GM23338 (cell line): ENCODE data around the gene PPP2R2B. TPM values are rescaled to one million over a fixed set of nuclear protein-coding genes. Genes with fewer than 3 reads are reported as not detected.
A peak's percentile ranks its signal among the peaks of the same experiment; 100 is the strongest.

Source experiments
- ATAC-seq: fragments of 200-7000 bp; cut with Tn5 transposase; 3 replicates; pipeline ENCODE4 v1.9.1; 2020
- DNase-seq: peaks from one replicate; pipeline ENCODE4 v3.0.0-alpha.2; 2015; ENCODE audit warnings: low spot score
- H2AFZ ChIP-seq: fragments of 200-600 bp; sonication (generic); 2 replicates; pipeline ENCODE4 v1.8.0; 2016; ENCODE audit warnings: antibody characterized with exemption, mild to moderate bottlenecking, moderate library complexity
- H3F3A ChIP-seq: fragments of 200-600 bp; sonication (generic); replicated peaks from 2 replicates; pipeline ENCODE4 v1.8.0; 2017; ENCODE audit warnings: antibody characterized with exemption, mixed run types, low read depth
- H3K27ac ChIP-seq: fragments of 200-600 bp; sonication (generic); 2 replicates; pipeline ENCODE4 v1.6.1; 2016; ENCODE audit warnings: low read depth
- H3K27me3 ChIP-seq: fragments of 200-600 bp; sonication (generic); 2 replicates; pipeline ENCODE4 v1.8.0; 2016; ENCODE audit warnings: mild to moderate bottlenecking, mixed run types, moderate library complexity; ENCODE audit not compliant: insufficient read depth
- H3K36me3 ChIP-seq: fragments of 200-600 bp; sonication (generic); 2 replicates; pipeline ENCODE4 v1.8.0; 2016; ENCODE audit warnings: mild to moderate bottlenecking; ENCODE audit not compliant: insufficient read depth
- H3K4me1 ChIP-seq: fragments of 200-600 bp; sonication (generic); 2 replicates; pipeline ENCODE4 v1.8.0; 2016; ENCODE audit warnings: mild to moderate bottlenecking, moderate library complexity; ENCODE audit not compliant: insufficient read depth
- H3K4me2 ChIP-seq: fragments of 200-600 bp; sonication (generic); 2 replicates; pipeline ENCODE4 v1.7.1; 2017; ENCODE audit warnings: mixed run types
- H3K4me3 ChIP-seq: fragments of 200-600 bp; sonication (generic); 2 replicates; pipeline ENCODE4 v1.6.1; 2016; ENCODE audit warnings: mixed run types
- H3K79me2 ChIP-seq: fragments of 200-600 bp; sonication (generic); replicated peaks from 2 replicates; pipeline ENCODE4 v1.8.0; 2017; ENCODE audit warnings: mild to moderate bottlenecking; ENCODE audit not compliant: insufficient read depth
- H3K9me2 ChIP-seq: fragments of 200-600 bp; sonication (generic); 2 replicates; pipeline ENCODE4 v1.8.0; 2017; ENCODE audit not compliant: insufficient read depth
- H4K20me1 ChIP-seq: fragments of 200-600 bp; sonication (generic); replicated peaks from 2 replicates; pipeline ENCODE4 v1.8.0; 2017; ENCODE audit warnings: mild to moderate bottlenecking; ENCODE audit not compliant: insufficient read depth
- H3K27ac Mint-ChIP-seq: 2 replicates; pipeline ENCODE4 v1.8.0; 2020; ENCODE audit warnings: inconsistent platforms, mild to moderate bottlenecking, moderate library complexity, mixed read lengths
- H3K27me3 Mint-ChIP-seq: 3 replicates; pipeline ENCODE4 v1.8.0; 2022; ENCODE audit warnings: low read depth, mild to moderate bottlenecking, moderate library complexity, mixed read lengths, inconsistent platforms; ENCODE audit not compliant: insufficient read depth, poor library complexity
- H3K36me3 Mint-ChIP-seq: 3 replicates; pipeline ENCODE4 v1.8.0; 2021; ENCODE audit warnings: low read depth, mild to moderate bottlenecking, inconsistent platforms, moderate library complexity, mixed read lengths
- H3K4me1 Mint-ChIP-seq: 3 replicates; pipeline ENCODE4 v1.8.0; 2020; ENCODE audit warnings: mild to moderate bottlenecking, inconsistent platforms, mixed read lengths
- H3K4me3 Mint-ChIP-seq: 3 replicates; pipeline ENCODE4 v1.8.0; 2021; ENCODE audit warnings: moderate library complexity, mild to moderate bottlenecking, inconsistent platforms, mixed read lengths
- H3K9me3 Mint-ChIP-seq: 3 replicates; pipeline ENCODE4 v1.8.0; 2020; ENCODE audit warnings: moderate library complexity, mild to moderate bottlenecking, inconsistent platforms, mixed read lengths
- CREB1 ChIP-seq: fragments of 250-450 bp; sonication (Bioruptor Pico); IDR thresholded peaks from 2 replicates; pipeline ENCODE4 v1.5.0; 2020; ENCODE audit warnings: low read depth, mild to moderate bottlenecking, moderate library complexity
- CTCF ChIP-seq, 2 experiments: fragments of 200-600 bp in 1 of 2; sonication (generic) in 1 of 2; conservative IDR thresholded peaks; 2 replicates each; pipeline versions ENCODE4 v1.5.1 to v1.6.1; 2016 to 2017; ENCODE audit warnings: antibody characterized with exemption in 2 of 2, low read depth in 2 of 2, mild to moderate bottlenecking in 2 of 2, moderate library complexity in 1 of 2
- ETS1 ChIP-seq: IDR thresholded peaks from 2 replicates; pipeline ENCODE4 v1.6.1; 2016; ENCODE audit warnings: antibody characterized with exemption
- EZH2 ChIP-seq: fragments of 200-600 bp; sonication (generic); IDR thresholded peaks from one replicate; pipeline ENCODE4 v1.8.0; 2017; ENCODE audit warnings: antibody characterized with exemption, mild to moderate bottlenecking, low read depth; ENCODE audit not compliant: unreplicated experiment
- NANOG ChIP-seq: IDR thresholded peaks from 2 replicates; pipeline ENCODE4 v1.6.1; 2016; ENCODE audit warnings: antibody characterized with exemption, borderline replicate concordance
- ZNF331 ChIP-seq: fragments of 250-450 bp; sonication (Bioruptor Pico); IDR thresholded peaks from 2 replicates; pipeline ENCODE4 v1.5.0; 2020; ENCODE audit warnings: low read depth, mild to moderate bottlenecking, moderate library complexity
- polyA plus RNA-seq: library from polyadenylated mRNA; unstranded; fragments of >200 nt; fragmentation: Nextera tagmentation; extraction: Ambion mirVana; gene quantifications from 2 replicates; pipeline ENCODE4 v1.2.1, GENCODE V29; 2016
- total RNA-seq: library from RNA; depleted of rRNA; stranded (reverse); fragments of >200 nt; shearing (Covaris generic); gene quantifications from 2 replicates; pipeline ENCODE4 v1.2.3, GENCODE V29; 2014

PPP2R2B gene
- total and polyA plus RNA-seq, 2 experiments from 2014 or later: 21.3 to 33.9 TPM

- no peak for TF ChIP-seq ETS1
- TF ChIP-seq EZH2: no peak
Measured at GRCh38 chr5:146860213-146860893, 18.2 kb downstream of the PPP2R2B start (continued).

GRCh38 chr5:146852089-146852488 is 26.5 kb downstream of the PPP2R2B start:
- no peaks in the 10 kb centered on the region for H3K27me3 ChIP-seq
- H3K27ac ChIP-seq: no peak overlapping the region
- peak; percentile 65 for DNase-seq
- H3F3A ChIP-seq: no peaks in the 10 kb centered on the region
- H3K79me2 ChIP-seq: no peaks in the 10 kb centered on the region
- no peaks in the 10 kb centered on the region for H3K36me3 ChIP-seq
- TF ChIP-seq NANOG (peak; percentile 59; the same call in 1 of the 2 replicates), CTCF (conservative IDR thresholded peaks at IDR 0.05; ENCODE audit: low read depth in 2 of 2) (no peak)
- H3K4me1 ChIP-seq: peaks cover 16% of the 10 kb centered on the region
- no peaks in the 10 kb centered on the region for H3K27me3 Mint-ChIP-seq
- no peaks in the 10 kb centered on the region for H3K9me3 Mint-ChIP-seq
- peaks cover 31% of the 10 kb centered on the region for H3K4me1 Mint-ChIP-seq
- no peak overlapping the region for H2AFZ ChIP-seq
- H3K9me2 ChIP-seq: no peaks in the 10 kb centered on the region
- no peak overlapping the region for H3K4me3 Mint-ChIP-seq
- H3K4me2 ChIP-seq: 0 out of 2 replicates have a peak overlapping the region, but pooled peaks have one; percentile 17
- peak; percentile 85 for ATAC-seq
- H3K27ac Mint-ChIP-seq: no peak overlapping the region
- H3K4me3 ChIP-seq: no peak overlapping the region
- H4K20me1 ChIP-seq: no peaks in the 10 kb centered on the region
- H3K36me3 Mint-ChIP-seq: no peaks in the 10 kb centered on the region

- H3K27me3 Mint-ChIP-seq: no peaks in the 10 kb centered on the region
- no peak overlapping the region for H3K4me3 Mint-ChIP-seq
- H3K27ac ChIP-seq: no peak overlapping the region
- no peak overlapping the region for H3K27ac Mint-ChIP-seq
- H3K79me2 ChIP-seq: no peaks in the 10 kb centered on the region
- ATAC-seq (no peak), DNase-seq (no peak)
- TF ChIP-seq ZNF331 (CRISPR knock-in tag): no peak
- TF ChIP-seq CREB1 (CRISPR knock-in tag): no peak
- H3K4me1 Mint-ChIP-seq: peaks cover 23% of the 10 kb centered on the region
- H3K27me3 ChIP-seq: no peaks in the 10 kb centered on the region
- H3K4me2 ChIP-seq: no peak overlapping the region
- H3K36me3 Mint-ChIP-seq: no peaks in the 10 kb centered on the region
- H3K9me2 ChIP-seq: no peaks in the 10 kb centered on the region
- no peaks in the 10 kb centered on the region for H3F3A ChIP-seq
- no peaks in the 10 kb centered on the region for H4K20me1 ChIP-seq
- no peaks in the 10 kb centered on the region for H3K36me3 ChIP-seq
- H3K4me3 ChIP-seq: no peak overlapping the region
- H3K9me3 Mint-ChIP-seq: no peaks in the 10 kb centered on the region
- H3K4me1 ChIP-seq: peaks cover 11% of the 10 kb centered on the region
- H2AFZ ChIP-seq: no peak overlapping the region
Measured at GRCh38 chr5:146851133-146851532, 27.4 kb downstream of the PPP2R2B start.
